Ishikawa (cell line): ENCODE measurements around the gene COL13A1.

Experiments
- CEBPB ChIP-seq: IDR thresholded peaks from 2 replicates; pipeline ENCODE4 v1.6.1; 2012
- CREB1 ChIP-seq: IDR thresholded peaks from 2 replicates; pipeline ENCODE4 v1.6.1; 2012; ENCODE audit warnings: low read depth
- EGR1 ChIP-seq: IDR thresholded peaks from 2 replicates; pipeline ENCODE4 v1.6.1; 2012
- EP300 ChIP-seq: IDR thresholded peaks from 2 replicates; pipeline ENCODE4 v1.6.1; 2012; ENCODE audit warnings: borderline replicate concordance
- FOXM1 ChIP-seq: IDR thresholded peaks from 2 replicates; pipeline ENCODE4 v1.6.1; 2012; ENCODE audit warnings: low read depth, borderline replicate concordance
- NFIC ChIP-seq: IDR thresholded peaks from 2 replicates; pipeline ENCODE4 v1.6.1; 2012
- RAD21 ChIP-seq: IDR thresholded peaks from 2 replicates; pipeline ENCODE4 v1.6.1; 2012; ENCODE audit warnings: low read depth
- TAF1 ChIP-seq: IDR thresholded peaks from 2 replicates; pipeline ENCODE4 v1.6.1; 2012; ENCODE audit warnings: low read depth, mild to moderate bottlenecking
- TEAD4 ChIP-seq: IDR thresholded peaks from 2 replicates; pipeline ENCODE4 v1.6.1; 2012
- YY1 ChIP-seq: IDR thresholded peaks from 2 replicates; pipeline ENCODE4 v1.6.1; 2012; ENCODE audit warnings: low read depth
- TF ChIP-seq, protein P1 (sequence below): IDR thresholded peaks from 2 replicates; pipeline ENCODE4 v1.6.1; 2012
- TF ChIP-seq, protein P2 (sequence below): IDR thresholded peaks from 2 replicates; pipeline ENCODE4 v1.6.1; 2012

DNA sequence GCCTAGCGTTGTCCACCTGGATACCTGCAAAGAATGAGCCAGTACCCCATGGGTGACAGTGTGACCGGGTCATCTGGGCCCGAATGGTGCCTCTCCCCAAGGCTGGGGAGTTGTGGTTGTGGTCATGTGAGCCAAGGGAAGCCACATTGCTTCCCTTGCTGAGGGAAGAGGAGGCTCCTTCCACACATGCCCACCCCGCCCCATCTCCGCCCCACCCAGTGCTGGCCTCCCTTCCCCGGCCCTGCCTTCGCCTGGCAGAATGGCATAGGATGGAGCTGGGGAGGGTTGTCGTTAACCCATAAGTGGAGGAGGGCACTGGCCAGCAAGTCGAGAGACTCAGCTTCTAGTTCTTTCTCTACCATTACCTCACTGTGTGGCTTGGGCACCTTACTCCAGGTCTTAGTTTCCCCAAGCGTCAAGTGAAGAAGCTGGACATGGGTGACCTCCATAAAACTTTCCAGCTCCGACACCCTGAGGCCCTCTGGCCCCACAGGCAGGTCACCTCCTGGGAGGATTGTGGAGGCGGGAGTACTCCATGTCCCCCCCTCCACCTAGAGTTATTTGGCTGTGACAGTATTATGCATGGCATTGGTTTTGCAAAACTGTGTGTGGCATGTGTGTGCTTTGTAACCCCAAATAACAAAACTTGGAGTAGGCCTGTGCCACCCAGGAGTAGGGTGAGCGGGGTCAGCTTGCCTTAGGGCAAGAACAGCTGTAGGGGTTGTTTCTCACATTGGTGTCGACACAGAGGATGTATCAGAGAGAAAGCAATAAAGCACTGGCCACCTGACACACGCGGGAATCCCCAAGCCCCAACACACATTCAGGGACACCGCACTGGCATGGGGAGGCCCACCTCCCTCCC, 160.4 kb downstream of the COL13A1 start:
- TF ChIP-seq RAD21 (no peak), EP300 (no peak), TAF1 (no peak), NFIC (no peak), CEBPB (no peak), EGR1 (no peak), CREB1 (no peak), YY1 (no peak), TEAD4 (no peak), FOXM1 (no peak)
- TF ChIP-seq, protein P1, sequence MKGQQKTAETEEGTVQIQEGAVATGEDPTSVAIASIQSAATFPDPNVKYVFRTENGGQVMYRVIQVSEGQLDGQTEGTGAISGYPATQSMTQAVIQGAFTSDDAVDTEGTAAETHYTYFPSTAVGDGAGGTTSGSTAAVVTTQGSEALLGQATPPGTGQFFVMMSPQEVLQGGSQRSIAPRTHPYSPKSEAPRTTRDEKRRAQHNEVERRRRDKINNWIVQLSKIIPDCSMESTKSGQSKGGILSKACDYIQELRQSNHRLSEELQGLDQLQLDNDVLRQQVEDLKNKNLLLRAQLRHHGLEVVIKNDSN, result no peak
- TF ChIP-seq, protein P2, sequence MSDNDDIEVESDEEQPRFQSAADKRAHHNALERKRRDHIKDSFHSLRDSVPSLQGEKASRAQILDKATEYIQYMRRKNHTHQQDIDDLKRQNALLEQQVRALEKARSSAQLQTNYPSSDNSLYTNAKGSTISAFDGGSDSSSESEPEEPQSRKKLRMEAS, result no peak
